Stimulated activated CD8-positive, alpha-beta memory T cell treated with anti-CD3 and anti-CD28 coated beads, Interleukin-4, amount 100 ng/mL, for 4 hours (primary cell): ENCODE data around the gene RHOBTB3.
"Not testable (repeated sequence)": the region's sequence is repeated elsewhere in the genome, so short reads cannot be mapped to it uniquely, and the experiment has no call there.

Experiments
- DNase-seq, 2 donors: peaks; one replicate each; pipeline ENCODE4 v3.0.0-alpha.2; 2020; ENCODE audit warnings: low read depth in 2 of 2, low spot score in 1 of 2

RHOBTB3 gene

GRCh38 chr5:95713246-95713645, 17.9 kb upstream of the RHOBTB3 start:
- not testable (repeated sequence) for DNase-seq

- DNase-seq = no peak
Observed at GRCh38 chr5:95713960-95714710, 17.0 kb upstream of the RHOBTB3 start.

- no peak for DNase-seq
Observed at GRCh38 chr5:95715799-95716461, 15.2 kb upstream of the RHOBTB3 start.

- DNase-seq = no peak
Observed at GRCh38 chr5:95717439-95717838, 13.7 kb upstream of the RHOBTB3 start.

GRCh38 chr5:95718203-95718602, 12.9 kb upstream of the RHOBTB3 start:
- no peak for DNase-seq

- DNase-seq = no peak
Observed at GRCh38 chr5:95718738-95719137, 12.4 kb upstream of the RHOBTB3 start.

GRCh38 chr5:95720094-95720786, 10.9 kb upstream of the RHOBTB3 start:
- no peak for DNase-seq

GRCh38 chr5:95721582-95722295, 9.4 kb upstream of the RHOBTB3 start:
- no peak for DNase-seq

- no peak for DNase-seq
Observed at GRCh38 chr5:95723632-95724369, 7.3 kb upstream of the RHOBTB3 start.

GRCh38 chr5:95725071-95725820, 5.9 kb upstream of the RHOBTB3 start:
- no peak for DNase-seq

GRCh38 chr5:95725937-95726810, 5.0 kb upstream of the RHOBTB3 start:
- DNase-seq = no peak

GRCh38 chr5:95726811-95727763, 4.0 kb upstream of the RHOBTB3 start:
- no peak for DNase-seq

- no peak for DNase-seq
Observed at GRCh38 chr5:95727764-95728191, 3.4 kb upstream of the RHOBTB3 start.

- no peak for DNase-seq
Observed at GRCh38 chr5:95728494-95729114, 2.5 kb upstream of the RHOBTB3 start.

- DNase-seq = no peak
Observed at GRCh38 chr5:95729115-95730010, 1.8 kb upstream of the RHOBTB3 start.

- DNase-seq = no peak
Observed at GRCh38 chr5:95730011-95730700, 980 bp upstream of the RHOBTB3 start.
